Activated CD8-positive, alpha-beta memory T cell treated with anti-CD3 and anti-CD28 coated beads for 48 hours (primary cell): ENCODE measurements around the gene ALDH5A1.
"Not testable (repeated sequence)": the region's sequence is repeated elsewhere in the genome, so short reads cannot be mapped to it uniquely, and the experiment has no call there.

ENCODE experiments used
- DNase-seq, 3 experiments: peaks; one replicate each; pipeline ENCODE4 v3.0.0-alpha.2; 2020; ENCODE audit warnings: low read depth in 2 of 3, low spot score in 2 of 3

Gene ALDH5A1

DNA sequence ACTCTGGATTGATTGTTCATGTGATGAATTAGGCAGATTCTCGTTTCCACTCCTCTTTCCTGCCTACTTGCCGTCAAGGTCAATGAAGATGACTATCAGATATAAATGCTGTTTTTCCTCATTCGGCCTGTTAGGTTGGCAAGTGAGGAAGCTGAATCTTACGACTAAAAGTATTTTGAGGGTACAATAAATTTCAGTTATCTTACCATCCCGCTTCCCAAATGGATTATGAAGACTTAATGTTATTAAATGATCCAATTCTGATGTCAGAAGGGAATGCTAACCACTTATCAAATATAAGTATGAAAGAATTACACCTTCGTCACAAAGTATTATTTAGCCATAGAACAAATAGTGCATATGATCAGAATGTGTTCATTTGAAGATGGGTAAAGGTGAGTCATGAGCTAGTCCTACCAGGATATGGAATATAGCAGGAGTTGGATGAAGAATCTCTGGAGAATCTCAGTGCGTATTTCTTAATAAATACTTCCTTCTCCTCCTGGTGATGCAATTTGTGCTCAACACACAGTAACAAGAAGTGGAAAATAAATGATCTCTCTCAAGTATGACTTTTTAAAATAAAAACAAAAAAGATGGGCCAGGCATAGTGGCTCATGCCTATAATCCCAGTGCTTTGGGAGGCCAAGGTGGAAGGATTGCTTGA, 10.0 kb upstream of the ALDH5A1 start:
- DNase-seq, result no peak

- DNase-seq, result no peak
Observed at GRCh38 chr6:24486065-24486464, 8.7 kb upstream of the ALDH5A1 start.

DNA sequence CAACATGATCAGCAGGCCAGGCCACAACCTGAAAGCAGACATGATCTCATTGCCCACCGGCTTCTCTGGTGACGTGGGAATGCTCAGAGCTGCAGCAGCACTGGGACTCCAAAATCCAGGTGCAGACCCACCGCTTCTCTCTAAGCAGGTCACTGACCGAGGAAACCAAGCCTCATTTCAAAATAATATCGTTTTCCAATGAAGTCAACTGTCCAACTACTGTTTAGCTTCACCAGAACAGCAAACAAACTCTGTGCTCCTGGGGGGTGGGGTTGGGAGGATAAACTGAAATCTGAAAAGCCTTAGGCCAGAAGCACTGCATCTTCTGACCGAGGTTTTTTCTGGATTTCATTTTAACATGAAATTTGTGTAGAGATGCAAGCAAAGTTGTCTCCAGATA, 5.3 kb upstream of the ALDH5A1 start, which contains the start of gene GPLD1:
Gene GPLD1, minus strand, starts transcription at position 109 of the 400 bp plus-strand sequence. Its CDS starts 67 bp downstream, at position 42.
- no peak for DNase-seq

GRCh38 chr6:24489881-24490280, 4.9 kb upstream of the ALDH5A1 start:
- no peak for DNase-seq

- no peak for DNase-seq
Observed at GRCh38 chr6:24490948-24491347, 3.8 kb upstream of the ALDH5A1 start.

GRCh38 chr6:24492475-24492874, 2.3 kb upstream of the ALDH5A1 start:
- no peak for DNase-seq

DNA sequence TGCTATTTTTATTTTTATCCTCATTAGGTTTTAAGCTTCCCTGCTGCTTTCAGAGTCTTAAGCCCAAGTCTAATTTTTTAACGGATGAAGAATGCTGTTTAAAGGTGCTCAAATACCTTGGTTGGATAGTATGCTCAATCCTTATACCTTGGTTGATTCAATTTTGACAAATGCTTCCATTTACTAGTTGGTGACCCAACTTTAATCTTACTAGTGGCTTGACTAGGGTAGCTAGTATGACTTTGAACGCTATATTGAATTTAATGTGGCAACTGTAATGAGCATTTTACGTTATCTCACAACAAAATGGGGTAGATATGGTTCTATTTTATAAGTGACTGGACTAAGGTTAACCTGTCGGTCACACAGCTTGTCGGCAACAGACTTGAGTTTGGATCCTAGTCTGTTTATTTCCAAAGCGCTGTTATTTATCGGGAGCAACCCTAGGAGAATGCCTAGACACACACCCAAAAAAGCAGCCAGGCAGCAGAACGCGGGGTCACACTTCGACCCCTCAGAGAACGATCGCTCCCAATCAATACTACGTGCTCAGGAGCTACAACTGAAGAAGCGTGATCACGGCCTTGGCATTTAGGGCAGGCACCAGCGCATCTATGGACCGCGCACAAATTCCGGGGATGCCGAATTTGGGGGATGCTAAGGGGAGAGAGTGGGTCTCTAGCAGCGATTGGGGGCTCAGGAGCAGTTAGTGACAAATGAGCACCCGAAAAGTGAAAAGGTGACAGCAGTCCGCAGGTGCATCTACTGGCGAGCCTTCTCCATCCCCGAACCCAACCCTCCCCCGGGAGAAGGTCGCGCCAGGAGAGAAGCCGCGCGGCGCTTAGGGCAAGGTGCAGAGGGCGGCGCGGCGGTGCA, 586 bp upstream of the ALDH5A1 start:
- no peak for DNase-seq

- DNase-seq, result no peak
Observed at GRCh38 chr6:24497254-24497970, 2.6 kb downstream of the ALDH5A1 start.

GRCh38 chr6:24500683-24501082, 5.9 kb downstream of the ALDH5A1 start:
- DNase-seq, result no peak

GRCh38 chr6:24501374-24501773, 6.6 kb downstream of the ALDH5A1 start:
- DNase-seq, result no peak

GRCh38 chr6:24501914-24502313, 7.1 kb downstream of the ALDH5A1 start:
- no peak for DNase-seq

- DNase-seq, result no peak
Observed at GRCh38 chr6:24504287-24504648, 9.5 kb downstream of the ALDH5A1 start.

GRCh38 chr6:24504649-24505586, 10.1 kb downstream of the ALDH5A1 start:
- DNase-seq, result no peak

DNA sequence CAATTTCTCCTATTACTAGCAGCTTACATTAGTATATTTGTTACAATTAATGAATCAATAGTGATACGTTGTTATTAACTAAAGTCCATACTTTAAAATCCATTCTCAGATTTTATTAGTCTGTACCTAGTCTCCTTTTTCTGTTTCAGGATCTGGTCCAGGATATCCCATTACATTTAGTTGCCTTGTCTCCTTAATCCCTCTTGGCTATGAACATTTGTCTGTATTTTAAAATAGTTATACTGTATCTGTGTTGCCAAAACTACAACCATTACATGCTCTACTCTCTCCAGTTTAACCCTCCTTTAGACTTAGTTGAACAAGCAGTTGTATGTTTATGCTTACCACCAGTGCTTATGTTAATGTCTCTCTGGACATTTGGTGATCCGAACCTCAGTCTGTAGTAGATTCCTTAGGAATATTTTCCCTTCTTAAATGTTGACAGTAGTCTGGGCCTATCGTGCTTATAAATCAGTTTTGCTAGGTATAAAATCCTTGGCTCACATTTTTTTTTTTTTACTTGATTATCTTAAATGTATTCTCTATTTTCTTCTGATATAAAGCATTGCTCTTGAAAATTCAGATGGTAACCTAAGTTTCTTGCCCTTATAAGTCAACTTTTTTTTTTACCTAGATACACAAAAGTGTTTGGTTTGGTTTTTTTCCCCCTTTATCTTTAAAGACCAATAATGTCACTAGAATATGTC, 12.2 kb downstream of the ALDH5A1 start:
- DNase-seq, result no peak

DNA sequence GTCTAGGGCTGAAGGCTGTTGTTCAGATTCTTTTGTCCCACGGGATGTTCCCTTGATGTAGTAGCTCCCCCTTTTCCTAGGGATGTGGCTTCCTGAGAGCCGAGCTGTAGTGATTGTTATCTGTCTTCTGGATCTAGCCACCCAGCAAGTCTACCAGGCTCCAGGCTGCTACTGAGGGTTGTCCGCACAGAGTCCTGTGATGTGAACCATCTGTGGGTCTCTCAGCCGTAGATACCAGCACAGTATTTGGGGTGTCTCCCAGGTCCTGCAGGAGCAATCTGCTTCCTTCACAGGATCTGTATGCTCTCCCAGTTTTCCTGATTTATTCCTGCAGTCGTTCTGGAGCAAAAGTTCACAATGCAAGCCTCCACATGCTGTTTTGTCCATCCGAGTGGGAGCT, 17.2 kb downstream of the ALDH5A1 start:
- not testable (repeated sequence) for DNase-seq

DNA sequence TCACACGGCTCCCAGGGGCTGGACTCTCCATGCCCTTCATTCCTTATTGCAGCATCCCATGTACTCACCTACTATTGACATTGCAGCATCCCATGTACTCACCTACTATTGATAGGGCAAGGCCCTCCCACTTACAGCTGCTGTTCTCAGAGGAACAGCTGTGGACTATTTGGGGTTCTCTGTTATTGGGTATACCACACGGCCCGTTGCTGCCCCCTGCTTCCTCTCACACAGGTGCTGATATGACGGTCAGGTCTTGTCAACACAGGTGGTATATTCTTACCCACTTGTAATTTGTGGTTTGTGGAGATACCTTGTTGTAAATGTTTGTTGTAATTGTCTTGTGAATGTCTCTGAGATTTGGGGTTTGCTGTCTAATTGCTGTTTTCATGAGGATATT, 18.8 kb downstream of the ALDH5A1 start:
- DNase-seq, result no peak

- no peak for DNase-seq
Observed at GRCh38 chr6:24517659-24518543, 23.1 kb downstream of the ALDH5A1 start.

GRCh38 chr6:24520929-24521546, 26.3 kb downstream of the ALDH5A1 start:
- DNase-seq, result no peak
